HepG2 (cell line): ENCODE results near the gene CNIH3. TPM values are rescaled to one million over a fixed set of nuclear protein-coding genes. Genes with fewer than 3 reads are reported as not detected.

ENCODE experiments used
- ATAC-seq: fragments of 200-7000 bp; cut with Tn5 transposase; 3 replicates; pipeline ENCODE4 v1.9.1; 2020; ENCODE audit warnings: mild to moderate bottlenecking, moderate library complexity
- BruUV-seq: library from RNA; stranded (reverse); fragments of 400-500 nt; replicated peaks from 2 replicates; lab custom pipeline; 2021; lab: Mats Ljungman, UMichigan
- CTCF ChIA-PET: fragments of 300-600 bp; formaldehyde crosslinking; extraction: SDS; loops from one replicate; lab custom pipeline; 2021; ENCODE audit warnings: low total read pairs, inconsistent platforms, low intra/inter-chr PET ratio; lab: Yijun Ruan, JAX
- POLR2A ChIA-PET: fragments of 350-600 bp; sonication (Branson Sonifier 250); formaldehyde crosslinking; loops from one replicate; lab custom pipeline; 2020; ENCODE audit warnings: antibody characterized with exemption, inconsistent platforms; lab: Yijun Ruan, JAX
- DNase-seq: peaks from one replicate; pipeline ENCODE4 v3.0.0-alpha.2; 2015; ENCODE audit warnings: low spot score
- FAIRE-seq: peaks from 3 replicates; lab custom pipeline; 2011; peaks lifted over from hg19 to GRCh38; lab: Jason Lieb, UNC
- H2AFZ ChIP-seq: one replicate; pipeline ENCODE4 v1.6.1; 2011; ENCODE audit warnings: low read length, inconsistent platforms
- H3K27ac ChIP-seq: fragments of 300-600 bp; 3 replicates; pipeline ENCODE4 v1.8.0; 2011; ENCODE audit warnings: mixed run types, mild to moderate bottlenecking, mixed read lengths, low read length, inconsistent platforms; ENCODE audit not compliant: insufficient read depth; ENCODE audit errors: extremely low read length
- H3K27me3 ChIP-seq, 2 experiments: fragments of 200-600 bp in 1 of 2; 2 replicates in 1 of 2; 3 replicates in 1 of 2; pipeline versions ENCODE4 v1.6.0 to v1.8.0; 2011; ENCODE audit warnings: low read length in 2 of 2, mild to moderate bottlenecking in 2 of 2, moderate library complexity in 2 of 2, inconsistent platforms in 1 of 2; ENCODE audit not compliant: insufficient read depth in 2 of 2, control insufficient read depth in 1 of 2
- H3K36me3 ChIP-seq, 2 experiments: fragments of 200-600 bp in 1 of 2; replicated peaks in 1 of 2; 2 replicates in 1 of 2; 3 replicates in 1 of 2; pipeline versions ENCODE4 v1.5.1 to v1.8.0; 2011; ENCODE audit warnings: low read length in 2 of 2, inconsistent platforms in 1 of 2; ENCODE audit not compliant: insufficient read depth in 2 of 2, control insufficient read depth in 1 of 2
- H3K4me1 ChIP-seq: 2 replicates; pipeline ENCODE4 v1.5.1; 2012; ENCODE audit warnings: low read length, inconsistent platforms; ENCODE audit not compliant: insufficient read depth
- H3K4me2 ChIP-seq: 2 replicates; pipeline ENCODE4 v1.6.0; 2011; ENCODE audit warnings: low read depth, low read length, inconsistent platforms
- H3K4me3 ChIP-seq, 3 experiments: fragments of 200-600 bp in 1 of 3; sonication (generic), shearing (Covaris generic) in 1 of 3; replicated peaks in 1 of 3; 2 replicates each; pipeline ENCODE4 v1.5.1; 2011 to 2016; ENCODE audit warnings: low read length in 3 of 3, inconsistent platforms in 2 of 3, low read depth in 2 of 3, mild to moderate bottlenecking in 2 of 3, control low read depth in 1 of 3, mixed read lengths in 1 of 3; ENCODE audit not compliant: insufficient read depth in 1 of 3
- H3K79me2 ChIP-seq: one replicate; pipeline ENCODE4 v1.6.1; 2011; ENCODE audit warnings: low read length, inconsistent platforms; ENCODE audit not compliant: insufficient read depth
- H3K9ac ChIP-seq: 2 replicates; pipeline ENCODE4 v1.6.0; 2011; ENCODE audit warnings: mild to moderate bottlenecking, low read depth, low read length, inconsistent platforms; ENCODE audit not compliant: insufficient read depth
- H3K9me3 ChIP-seq: 2 replicates; pipeline ENCODE4 v1.5.1; 2012; ENCODE audit warnings: mild to moderate bottlenecking, low read length
- H4K20me1 ChIP-seq: 2 replicates; pipeline ENCODE4 v1.6.0; 2011; ENCODE audit warnings: inconsistent platforms, mild to moderate bottlenecking, low read length, moderate library complexity; ENCODE audit not compliant: insufficient read depth
- KDM3A ChIP-seq: IDR thresholded peaks from 2 replicates; pipeline ENCODE4 v1.6.1; 2018; ENCODE audit warnings: low read depth, missing compliant biosample characterization
- SNRNP70 ChIP-seq: fragments of 200-400 bp; formaldehyde crosslinking; IDR thresholded peaks from 2 replicates; pipeline ENCODE4 v1.6.1; 2017; ENCODE audit warnings: mild to moderate bottlenecking, low read depth, low read length, moderate library complexity
- TCF12 ChIP-seq, 2 experiments: fragments of 450-650 bp in 1 of 2; sonication (generic) in 1 of 2; formaldehyde crosslinking in 1 of 2; IDR thresholded peaks; 2 replicates each; pipeline versions ENCODE4 v1.6.1 to v1.8.0; 2017 to 2022; ENCODE audit warnings: antibody characterized with exemption in 1 of 2, mild to moderate bottlenecking in 1 of 2, missing genetic modification reagents in 1 of 2, moderate library complexity in 1 of 2
- ZBTB7B ChIP-seq: sonication (generic); formaldehyde crosslinking; IDR thresholded peaks from 2 replicates; pipeline ENCODE4 v1.4.0; 2020; ENCODE audit warnings: missing genetic modification reagents
- ZNF296 ChIP-seq: sonication (generic); formaldehyde crosslinking; conservative IDR thresholded peaks from 2 replicates; pipeline ENCODE4 v1.5.0; 2020; ENCODE audit warnings: mild to moderate bottlenecking, missing genetic modification reagents
- ZNF713 ChIP-seq: sonication (generic); formaldehyde crosslinking; IDR thresholded peaks from 2 replicates; pipeline ENCODE4 v1.4.0; 2020; ENCODE audit warnings: mild to moderate bottlenecking, missing genetic modification reagents
- ZNF761 ChIP-seq: sonication (generic); formaldehyde crosslinking; conservative IDR thresholded peaks from 2 replicates; pipeline ENCODE4 v1.4.0; 2020; ENCODE audit warnings: mild to moderate bottlenecking, missing genetic modification reagents
- WGBS: methylation state at CpG from one replicate; pipeline ENCODE4 v1.1.6; 2017; ENCODE audit warnings: low lambda C conversion rate; 5-methylcytosine and 5-hydroxymethylcytosine counted together
- in situ Hi-C: cut with HindIII; loops from 2 replicates; pipeline ENCODE4 v1.10.0; 2017; ENCODE audit warnings: low pct_unique_long_range_greater_than_20kb; ENCODE audit not compliant: extremely low pct_ligation_motif_present
- intact Hi-C: fragments of 100-400 bp; cut with micrococcal nuclease; formaldehyde crosslinking; loops from one replicate; pipeline ENCODE4 v1.10.0; 2022; ENCODE audit not compliant: unreplicated experiment
- polyA plus RNA-seq, 8 experiments: library from polyadenylated mRNA; depleted of rRNA in 3 of 8; stranded (reverse) in 7 of 8; unstranded in 1 of 8; fragments of >200 nt; fragmentation: Illumina TruSeq in 4 of 8; extraction: Trizol in 4 of 8; gene quantifications; 2 replicates each; pipeline versions ENCODE4 v1.2.1 to v1.2.3, GENCODE V29; 2011 to 2016; ENCODE audit warnings: low read depth in 4 of 8, missing spikeins in 1 of 8, mixed read lengths in 1 of 8; ENCODE audit not compliant: insufficient read depth in 1 of 8
- total RNA-seq, 5 experiments: library from RNA; depleted of rRNA; stranded (reverse); fragments of >200 nt; fragmentation: Illumina TruSeq; extraction: Trizol; gene quantifications; 2 replicates each; pipeline ENCODE4 v1.2.3, GENCODE V29; 2016; ENCODE audit warnings: low read depth in 1 of 5
- TF ChIP-seq, protein P1 (sequence below): sonication (generic); formaldehyde crosslinking; IDR thresholded peaks from 2 replicates; pipeline ENCODE4 v1.4.0; 2020; ENCODE audit warnings: missing genetic modification reagents, borderline replicate concordance
- TF ChIP-seq, protein P2 (sequence below): sonication (generic); formaldehyde crosslinking; IDR thresholded peaks from 2 replicates; pipeline ENCODE4 v1.4.0; 2020; ENCODE audit warnings: mild to moderate bottlenecking, missing genetic modification reagents, borderline replicate concordance
- TF ChIP-seq, protein P3 (sequence below): sonication (generic); formaldehyde crosslinking; IDR thresholded peaks from 2 replicates; pipeline ENCODE4 v1.5.0; 2020; ENCODE audit warnings: mild to moderate bottlenecking, missing genetic modification reagents

The CNIH3 gene
- total and polyA plus RNA-seq, 2 of the 13 experiments (the other 11 are each of a cell fraction or from before 2014, with no cell fraction given) = 0.36 to 1.1 TPM

DNA sequence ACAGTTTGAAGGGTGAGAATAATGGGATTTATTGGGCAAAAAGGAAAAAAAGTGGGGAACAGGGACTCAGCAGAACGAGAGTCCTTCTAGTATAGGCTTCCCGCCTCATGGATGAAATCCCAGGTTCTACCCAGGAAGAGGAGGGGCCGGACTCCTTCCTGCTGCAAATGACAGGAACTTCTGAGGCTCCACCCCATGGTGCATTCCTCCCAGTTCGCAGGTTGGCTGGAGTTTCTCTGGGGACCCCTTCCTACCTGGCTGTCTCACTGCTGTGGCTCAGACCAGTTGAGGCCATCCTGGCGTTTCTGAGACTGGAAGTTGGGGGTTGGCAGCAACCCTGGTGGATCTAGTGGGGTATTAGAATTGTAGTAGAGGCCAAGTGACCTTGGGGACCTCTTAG, 27.5 kb downstream of the CNIH3 start:
- 43% methylated on average over 4 of the region's 5 CpGs for WGBS
- in situ Hi-C loops = loop anchor here (5.0 to 10.0 kb wide), 2 partner anchors 131 to 281 kb away; partner anchors contain the start of gene DNAH14
- H3K27ac ChIP-seq = no peak overlapping the region
- no TSS peak for BruUV-seq
- intact Hi-C loops = no loop called here
- no peak overlapping the region for H3K4me2 ChIP-seq
- H3K4me3 ChIP-seq = no peak overlapping the region
- FAIRE-seq = no peak
- H3K9ac ChIP-seq = no peak overlapping the region
- POLR2A ChIA-PET = no interaction called here
- H3K9me3 ChIP-seq = no peaks in the 10 kb centered on the region
- TF ChIP-seq, protein P1, sequence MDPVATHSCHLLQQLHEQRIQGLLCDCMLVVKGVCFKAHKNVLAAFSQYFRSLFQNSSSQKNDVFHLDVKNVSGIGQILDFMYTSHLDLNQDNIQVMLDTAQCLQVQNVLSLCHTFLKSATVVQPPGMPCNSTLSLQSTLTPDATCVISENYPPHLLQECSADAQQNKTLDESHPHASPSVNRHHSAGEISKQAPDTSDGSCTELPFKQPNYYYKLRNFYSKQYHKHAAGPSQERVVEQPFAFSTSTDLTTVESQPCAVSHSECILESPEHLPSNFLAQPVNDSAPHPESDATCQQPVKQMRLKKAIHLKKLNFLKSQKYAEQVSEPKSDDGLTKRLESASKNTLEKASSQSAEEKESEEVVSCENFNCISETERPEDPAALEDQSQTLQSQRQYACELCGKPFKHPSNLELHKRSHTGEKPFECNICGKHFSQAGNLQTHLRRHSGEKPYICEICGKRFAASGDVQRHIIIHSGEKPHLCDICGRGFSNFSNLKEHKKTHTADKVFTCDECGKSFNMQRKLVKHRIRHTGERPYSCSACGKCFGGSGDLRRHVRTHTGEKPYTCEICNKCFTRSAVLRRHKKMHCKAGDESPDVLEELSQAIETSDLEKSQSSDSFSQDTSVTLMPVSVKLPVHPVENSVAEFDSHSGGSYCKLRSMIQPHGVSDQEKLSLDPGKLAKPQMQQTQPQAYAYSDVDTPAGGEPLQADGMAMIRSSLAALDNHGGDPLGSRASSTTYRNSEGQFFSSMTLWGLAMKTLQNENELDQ (CRISPR knock-in tag) = no peak
- TF ChIP-seq ZNF761 (no peak), TCF12 (IDR thresholded peaks at IDR 0.05) (no peak), TCF12 (CRISPR knock-in tag; IDR thresholded peaks at IDR 0.05) (no peak), ZNF713 (no peak), SNRNP70 (no peak), ZBTB7B (no peak), ZNF296 (CRISPR knock-in tag) (no peak), KDM3A (CRISPR knock-in tag) (no peak)
- TF ChIP-seq, protein P2, sequence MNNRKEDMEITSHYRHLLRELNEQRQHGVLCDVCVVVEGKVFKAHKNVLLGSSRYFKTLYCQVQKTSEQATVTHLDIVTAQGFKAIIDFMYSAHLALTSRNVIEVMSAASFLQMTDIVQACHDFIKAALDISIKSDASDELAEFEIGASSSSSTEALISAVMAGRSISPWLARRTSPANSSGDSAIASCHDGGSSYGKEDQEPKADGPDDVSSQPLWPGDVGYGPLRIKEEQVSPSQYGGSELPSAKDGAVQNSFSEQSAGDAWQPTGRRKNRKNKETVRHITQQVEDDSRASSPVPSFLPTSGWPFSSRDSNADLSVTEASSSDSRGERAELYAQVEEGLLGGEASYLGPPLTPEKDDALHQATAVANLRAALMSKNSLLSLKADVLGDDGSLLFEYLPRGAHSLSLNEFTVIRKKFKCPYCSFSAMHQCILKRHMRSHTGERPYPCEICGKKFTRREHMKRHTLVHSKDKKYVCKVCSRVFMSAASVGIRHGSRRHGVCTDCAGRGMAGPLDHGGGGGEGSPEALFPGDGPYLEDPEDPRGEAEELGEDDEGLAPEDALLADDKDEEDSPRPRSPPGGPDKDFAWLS (CRISPR knock-in tag) = no peak
- TF ChIP-seq, protein P3, sequence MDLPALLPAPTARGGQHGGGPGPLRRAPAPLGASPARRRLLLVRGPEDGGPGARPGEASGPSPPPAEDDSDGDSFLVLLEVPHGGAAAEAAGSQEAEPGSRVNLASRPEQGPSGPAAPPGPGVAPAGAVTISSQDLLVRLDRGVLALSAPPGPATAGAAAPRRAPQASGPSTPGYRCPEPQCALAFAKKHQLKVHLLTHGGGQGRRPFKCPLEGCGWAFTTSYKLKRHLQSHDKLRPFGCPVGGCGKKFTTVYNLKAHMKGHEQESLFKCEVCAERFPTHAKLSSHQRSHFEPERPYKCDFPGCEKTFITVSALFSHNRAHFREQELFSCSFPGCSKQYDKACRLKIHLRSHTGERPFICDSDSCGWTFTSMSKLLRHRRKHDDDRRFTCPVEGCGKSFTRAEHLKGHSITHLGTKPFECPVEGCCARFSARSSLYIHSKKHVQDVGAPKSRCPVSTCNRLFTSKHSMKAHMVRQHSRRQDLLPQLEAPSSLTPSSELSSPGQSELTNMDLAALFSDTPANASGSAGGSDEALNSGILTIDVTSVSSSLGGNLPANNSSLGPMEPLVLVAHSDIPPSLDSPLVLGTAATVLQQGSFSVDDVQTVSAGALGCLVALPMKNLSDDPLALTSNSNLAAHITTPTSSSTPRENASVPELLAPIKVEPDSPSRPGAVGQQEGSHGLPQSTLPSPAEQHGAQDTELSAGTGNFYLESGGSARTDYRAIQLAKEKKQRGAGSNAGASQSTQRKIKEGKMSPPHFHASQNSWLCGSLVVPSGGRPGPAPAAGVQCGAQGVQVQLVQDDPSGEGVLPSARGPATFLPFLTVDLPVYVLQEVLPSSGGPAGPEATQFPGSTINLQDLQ = no peak
- no peak overlapping the region for H2AFZ ChIP-seq
- peaks cover 3 to 7% of the 10 kb centered on the region in 2 experiments; a peak in 3 of 5 replicates for H3K27me3 ChIP-seq
- H3K36me3 ChIP-seq = no peaks in the 10 kb centered on the region
- H3K4me1 ChIP-seq = no peaks in the 10 kb centered on the region
- no peak for ATAC-seq
- no peaks in the 10 kb centered on the region for H4K20me1 ChIP-seq
- H3K79me2 ChIP-seq = no peaks in the 10 kb centered on the region
- CTCF ChIA-PET = no interaction called here
- no peak for DNase-seq
